Spleen (tissue), 11 donors: ENCODE results near the gene STMN3. TPM values are rescaled to one million over a fixed set of nuclear protein-coding genes. Genes with fewer than 3 reads are reported as not detected.

Experiments
- DNase-seq: peaks from one replicate; pipeline ENCODE4 v3.0.0-alpha.2; 2020
- H3K27ac ChIP-seq, 8 donors: fragments of 200-600 bp; sonication (generic) in 7 of 8; 1 replicate in 4 of 8; 2 replicates in 4 of 8; pipeline versions ENCODE4 v1.5.0 to v1.8.0; 2016 to 2021; ENCODE audit warnings: inconsistent platforms in 4 of 8, mild to moderate bottlenecking in 4 of 8, moderate library complexity in 1 of 8
- H3K27me3 ChIP-seq, 7 donors: fragments of 200-600 bp; sonication (generic) in 6 of 7; replicated peaks in 1 of 7; 1 replicate in 4 of 7; 2 replicates in 3 of 7; pipeline versions ENCODE4 v1.5.0 to v1.8.0; 2016 to 2021; ENCODE audit warnings: inconsistent platforms in 3 of 7, mild to moderate bottlenecking in 1 of 7
- H3K36me3 ChIP-seq, 6 donors: fragments of 200-600 bp; sonication (generic) in 5 of 6; 1 replicate in 4 of 6; 2 replicates in 2 of 6; pipeline versions ENCODE4 v1.5.0 to v1.8.0; 2016 to 2021; ENCODE audit warnings: inconsistent platforms in 2 of 6
- H3K4me1 ChIP-seq, 6 donors: fragments of 200-600 bp; sonication (generic) in 5 of 6; 1 replicate in 3 of 6; 2 replicates in 3 of 6; pipeline versions ENCODE4 v1.5.0 to v1.8.0; 2016 to 2021; ENCODE audit warnings: inconsistent platforms in 3 of 6
- H3K4me3 ChIP-seq, 8 donors: fragments of 200-600 bp; sonication (generic) in 7 of 8; 1 replicate in 4 of 8; 2 replicates in 4 of 8; pipeline versions ENCODE4 v1.5.0 to v1.8.0; 2016 to 2021; ENCODE audit warnings: inconsistent platforms in 4 of 8, mild to moderate bottlenecking in 4 of 8, moderate library complexity in 2 of 8
- H3K9me3 ChIP-seq, 8 donors: fragments of 200-600 bp; sonication (generic) in 7 of 8; 1 replicate in 4 of 8; 2 replicates in 4 of 8; pipeline versions ENCODE4 v1.5.0 to v1.8.0; 2016 to 2021; ENCODE audit warnings: inconsistent platforms in 4 of 8
- POLR2A ChIP-seq, 3 donors: fragments of 450-650 bp; IDR thresholded peaks; one replicate each; pipeline ENCODE4 v1.5.1; 2017; ENCODE audit warnings: antibody characterized with exemption in 3 of 3, mild to moderate bottlenecking in 1 of 3
- POLR2AphosphoS5 ChIP-seq, 3 donors: sonication (generic); formaldehyde crosslinking; IDR thresholded peaks; one replicate each; pipeline ENCODE4 v1.5.1; 2017; ENCODE audit warnings: antibody characterized with exemption in 3 of 3
- WGBS, 5 donors: extraction: QIAGEN DNeasy Blood & Tissue Kit in 3 of 5; methylation state at CpG; one replicate each; pipeline versions ENCODE4 v1.1.5 to v1.1.7; 2013 to 2018; 5-methylcytosine and 5-hydroxymethylcytosine counted together
- intact Hi-C: fragments of 100-400 bp; cut with DNase I; formaldehyde crosslinking; loops from one replicate; pipeline ENCODE4 v1.15.0; 2023; ENCODE audit warnings: low total_unique reads
- polyA plus RNA-seq, 3 donors: library from polyadenylated mRNA; stranded (reverse); fragments of 200-250 nt; gene quantifications; one replicate each; pipeline ENCODE4 v1.2.1, GENCODE V29; 2013
- total RNA-seq, 7 donors: library from RNA; depleted of rRNA in 3 of 7; stranded (reverse); fragments of >200 nt in 3 of 7; fragmentation: NEBNext Ultra II Directional in 4 of 7; extraction: Animal tissue kit (Norgen Biotek cat#: 25700) in 4 of 7; gene quantifications; one replicate each; pipeline versions ENCODE4 v1.1.0 to v1.2.1, GENCODE V29; 2016 to 2021
- TF ChIP-seq, protein P1 (sequence below), 11 experiments: fragments of 200-600 bp in 7 of 11; fragments of 450-650 bp in 4 of 11; sonication (generic) in 4 of 11; IDR thresholded peaks in 8 of 11; conservative IDR thresholded peaks in 3 of 11; 1 replicate in 7 of 11; 2 replicates in 4 of 11; pipeline versions ENCODE4 v1.4.0 to v1.8.0; 2016 to 2021; ENCODE audit warnings: antibody characterized with exemption in 11 of 11, inconsistent platforms in 4 of 11, mild to moderate bottlenecking in 1 of 11
- donor health status: healthy with polysubstance abuse.
- donor health status: DM: no; HTN: no; CAD: no; lungs with moderate emphysema.
- donor health status: DM: no; HTN: no; CAD: no.
- donor health status: Bipolar disorder and iron deficiency.
- donor health status: healthy.
- donor health status: DM: no; HTN: no; CAD: no.
- donor health status: DM: yes; HTN: yes; CAD: no.

STMN3 gene
- total and polyA plus RNA-seq, 10 donors = 16.1 to 57.0 (median 32.3) TPM

DNA sequence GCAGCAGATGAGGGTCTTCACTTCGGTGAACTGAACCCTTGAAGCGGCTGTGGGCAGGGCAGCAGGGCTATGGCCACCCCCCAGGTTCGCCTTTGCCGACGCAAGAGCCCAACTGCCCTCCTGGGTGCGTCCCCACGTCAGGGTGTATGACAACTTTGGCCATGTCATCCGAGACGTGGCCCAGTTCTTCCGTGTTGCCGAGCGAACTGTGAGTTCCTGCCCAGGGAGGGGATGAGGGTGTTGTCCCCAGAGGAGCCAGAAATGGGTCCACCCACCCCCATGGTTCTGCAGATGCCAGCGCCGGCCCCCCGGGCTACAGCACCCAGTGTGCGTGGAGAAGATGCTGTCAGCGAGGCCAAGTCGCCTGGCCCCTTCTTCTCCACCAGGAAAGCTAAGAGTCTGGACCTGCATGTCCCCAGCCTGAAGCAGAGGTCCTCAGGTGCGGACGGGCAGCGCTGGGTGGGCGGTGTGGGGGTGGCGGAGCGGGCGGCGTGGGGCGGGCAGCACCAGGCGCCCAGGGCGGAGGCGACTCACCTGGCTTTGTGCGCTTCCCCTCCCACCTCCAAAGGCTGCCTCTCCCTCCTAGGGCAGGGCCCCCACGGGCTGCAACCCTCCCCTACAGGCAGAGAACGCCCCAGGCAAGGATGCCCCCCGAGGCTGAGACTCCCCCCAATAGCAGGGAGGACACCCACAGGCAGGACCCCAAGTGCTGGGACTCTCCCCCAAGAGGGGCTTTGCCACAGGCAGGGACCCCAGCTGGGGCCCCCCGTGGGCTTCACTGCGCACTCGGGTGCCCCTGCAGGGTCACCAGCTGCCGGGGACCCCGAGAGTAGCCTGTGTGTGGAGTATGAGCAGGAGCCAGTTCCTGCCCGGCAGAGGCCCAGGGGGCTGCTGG lies 37.0 kb upstream of the STMN3 start:
- Histone ChIP-seq H3K4me3 (no peak overlapping the region), H3K27ac (peak overlapping the region in 6 of 8 donors; percentile 29 to 90 (median 88)), H3K9me3 (no peaks in the 10 kb centered on the region), H3K36me3 (peaks cover 0 to 31% (median 7%) of the 10 kb centered on the region in 6 donors), H3K27me3 (peaks cover 0 to 6% (median 0%) of the 10 kb centered on the region in 7 donors), H3K4me1 (peaks cover 15 to 85% (median 64%) of the 10 kb centered on the region in 6 donors)
- peak; percentile 72 for DNase-seq
- WGBS, 5 donors = 90 to 92% (median 92%) methylated on average over 15 to 40 of the region's 40 CpGs
- TF ChIP-seq POLR2AphosphoS5 (IDR thresholded peaks at IDR 0.05) (peak in 2 of 3 donors; percentile 2 to 15), POLR2A (IDR thresholded peaks at IDR 0.05) (no peak)
- TF ChIP-seq, protein P1, sequence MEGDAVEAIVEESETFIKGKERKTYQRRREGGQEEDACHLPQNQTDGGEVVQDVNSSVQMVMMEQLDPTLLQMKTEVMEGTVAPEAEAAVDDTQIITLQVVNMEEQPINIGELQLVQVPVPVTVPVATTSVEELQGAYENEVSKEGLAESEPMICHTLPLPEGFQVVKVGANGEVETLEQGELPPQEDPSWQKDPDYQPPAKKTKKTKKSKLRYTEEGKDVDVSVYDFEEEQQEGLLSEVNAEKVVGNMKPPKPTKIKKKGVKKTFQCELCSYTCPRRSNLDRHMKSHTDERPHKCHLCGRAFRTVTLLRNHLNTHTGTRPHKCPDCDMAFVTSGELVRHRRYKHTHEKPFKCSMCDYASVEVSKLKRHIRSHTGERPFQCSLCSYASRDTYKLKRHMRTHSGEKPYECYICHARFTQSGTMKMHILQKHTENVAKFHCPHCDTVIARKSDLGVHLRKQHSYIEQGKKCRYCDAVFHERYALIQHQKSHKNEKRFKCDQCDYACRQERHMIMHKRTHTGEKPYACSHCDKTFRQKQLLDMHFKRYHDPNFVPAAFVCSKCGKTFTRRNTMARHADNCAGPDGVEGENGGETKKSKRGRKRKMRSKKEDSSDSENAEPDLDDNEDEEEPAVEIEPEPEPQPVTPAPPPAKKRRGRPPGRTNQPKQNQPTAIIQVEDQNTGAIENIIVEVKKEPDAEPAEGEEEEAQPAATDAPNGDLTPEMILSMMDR (IDR thresholded peaks at IDR 0.05 in 8 of 11, conservative IDR thresholded peaks at IDR 0.05 in 3 of 11) = no peak
- intact Hi-C loops = no loop called here

DNA sequence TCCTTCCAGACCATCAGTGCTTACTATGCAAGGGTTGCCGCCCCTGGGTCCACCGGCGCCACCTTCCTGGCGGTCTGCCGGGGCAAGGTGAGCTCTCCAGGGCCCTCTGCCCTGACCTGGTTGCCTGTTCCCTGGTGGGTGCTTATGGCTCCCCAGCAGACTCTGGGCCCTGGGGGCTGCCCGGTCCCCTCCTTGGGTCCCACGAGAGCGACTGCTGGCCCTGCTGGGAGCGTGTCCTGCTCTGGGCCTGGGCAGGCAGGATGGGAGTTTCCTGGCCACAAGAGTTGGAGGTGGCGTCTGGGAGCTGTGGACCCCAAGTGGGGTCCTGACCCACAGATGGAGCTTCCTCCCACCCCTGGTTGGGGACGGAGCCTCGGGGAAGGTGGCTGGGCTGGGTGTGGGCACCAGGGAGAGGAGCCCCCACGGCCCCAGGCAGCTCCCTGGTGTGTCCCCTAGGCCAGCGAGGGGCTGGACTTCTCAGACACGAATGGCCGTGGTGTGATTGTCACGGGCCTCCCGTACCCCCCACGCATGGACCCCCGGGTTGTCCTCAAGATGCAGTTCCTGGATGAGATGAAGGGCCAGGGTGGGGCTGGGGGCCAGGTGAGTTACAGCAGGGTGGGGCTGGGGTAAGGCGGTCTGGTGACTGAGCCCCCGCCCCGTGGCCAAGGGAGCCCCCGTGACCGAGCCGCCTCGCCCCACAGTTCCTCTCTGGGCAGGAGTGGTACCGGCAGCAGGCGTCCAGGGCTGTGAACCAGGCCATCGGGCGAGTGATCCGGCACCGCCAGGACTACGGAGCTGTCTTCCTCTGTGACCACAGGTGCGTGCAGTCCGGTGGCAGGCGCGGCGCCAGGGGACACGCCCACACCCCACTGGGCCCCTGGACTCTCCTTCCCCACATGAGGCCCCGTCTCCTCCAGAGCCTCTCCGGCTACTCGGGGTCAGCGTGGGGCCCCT lies 36.1 kb upstream of the STMN3 start:
- WGBS, 5 donors = 80 to 95% (median 86%) methylated on average over 24 to 44 of the region's 44 CpGs
- Histone ChIP-seq H3K4me1 (peaks cover 15 to 88% (median 69%) of the 10 kb centered on the region in 6 donors), H3K27ac (peak overlapping the region in 7 of 8 donors; percentile 85 to 90 (median 89)), H3K4me3 (no peak overlapping the region), H3K36me3 (peaks cover 0 to 22% (median 5%) of the 10 kb centered on the region in 6 donors), H3K9me3 (no peaks in the 10 kb centered on the region), H3K27me3 (peaks cover 0 to 6% (median 0%) of the 10 kb centered on the region in 7 donors)
- TF ChIP-seq POLR2A (IDR thresholded peaks at IDR 0.05) (no peak), POLR2AphosphoS5 (IDR thresholded peaks at IDR 0.05) (peak in 2 of 3 donors; percentile 25 to 44)
- no peak for DNase-seq
- intact Hi-C loops = no loop called here

GRCh38 chr20:63688228-63689045 lies 35.2 kb upstream of the STMN3 start:
- DNase-seq = peak; percentile 79
- Histone ChIP-seq H3K27me3 (peaks cover 0 to 6% (median 0%) of the 10 kb centered on the region in 7 donors), H3K9me3 (no peaks in the 10 kb centered on the region), H3K4me1 (peaks cover 15 to 91% (median 72%) of the 10 kb centered on the region in 6 donors), H3K27ac (peak overlapping the region; percentile 65 to 90 (median 89)), H3K4me3 (no peak overlapping the region), H3K36me3 (peaks cover 0 to 15% (median 0%) of the 10 kb centered on the region in 6 donors)
- intact Hi-C loops = no loop called here
- peak; percentile 51 to 78 (median 70) for TF ChIP-seq POLR2AphosphoS5 (IDR thresholded peaks at IDR 0.05)
- TF ChIP-seq, protein P1 (IDR thresholded peaks at IDR 0.05 in 8 of 11, conservative IDR thresholded peaks at IDR 0.05 in 3 of 11) = no peak
- TF ChIP-seq POLR2A (IDR thresholded peaks at IDR 0.05) = no peak
- 67 to 86% (median 75%) methylated on average over 25 to 31 of the region's 31 CpGs for WGBS, 5 donors
